ENCODE measurements around the gene GTF2IRD1.

DNA sequence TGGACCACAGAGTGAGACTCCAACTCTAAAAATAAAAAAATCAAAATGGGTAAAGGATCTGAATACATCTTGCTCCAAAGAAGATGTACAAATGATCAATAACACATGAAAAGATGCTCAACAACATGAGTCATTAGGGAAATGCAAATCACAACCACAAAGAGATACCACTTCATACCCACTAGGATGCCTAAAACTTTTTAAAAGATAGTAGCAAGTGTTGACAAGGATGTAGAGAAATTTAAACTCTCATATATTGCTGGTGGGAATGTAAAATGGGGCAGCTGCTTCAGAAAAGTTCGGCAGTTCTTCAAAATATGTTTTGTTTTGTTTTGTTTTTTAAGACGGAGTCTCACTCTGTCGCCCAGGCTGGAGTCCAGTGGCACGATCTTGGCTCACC, 45.7 kb upstream of the GTF2IRD1 start:
- TF ChIP-seq POLR2AphosphoS5 (IDR thresholded peaks at IDR 0.05; ENCODE audit: low read depth, low read length) (no peak), POLR2A (IDR thresholded peaks at IDR 0.05; ENCODE audit: low read depth, low read length) (no peak)
